ENCODE results near the gene ITPKB. TPM values are rescaled to one million over a fixed set of nuclear protein-coding genes. Genes with fewer than 3 reads are reported as not detected.

ITPKB gene
- total RNA-seq, 1 experiment from 2014 or later, result 0.07 TPM

- in situ Hi-C loops (cut with HindIII; ENCODE audit: low pct_unique_long_range_greater_than_20kb, low sequenced_read_pairs), result no loop called here
Observed at GRCh38 chr1:226697151-226697928, 41.7 kb downstream of the ITPKB start.

GRCh38 chr1:226696547-226696946, 42.5 kb downstream of the ITPKB start:
- in situ Hi-C loops (cut with HindIII; ENCODE audit: low pct_unique_long_range_greater_than_20kb, low sequenced_read_pairs), result no loop called here

More at GRCh38 chr1:226697151-226697928, 41.7 kb downstream of the ITPKB start:
- no peak for DNase-seq (ENCODE audit: low read depth)

GRCh38 chr1:226695335-226695900, 43.7 kb downstream of the ITPKB start:
- no peak for DNase-seq (ENCODE audit: low read depth)
- in situ Hi-C loops (cut with HindIII; ENCODE audit: low pct_unique_long_range_greater_than_20kb, low sequenced_read_pairs), result no loop called here

More at GRCh38 chr1:226696547-226696946, 42.5 kb downstream of the ITPKB start:
- no peak for DNase-seq (ENCODE audit: low read depth)

- no peak for DNase-seq (ENCODE audit: low read depth)
- in situ Hi-C loops (cut with HindIII; ENCODE audit: low pct_unique_long_range_greater_than_20kb, low sequenced_read_pairs), result no loop called here
Observed at GRCh38 chr1:226692823-226693222, 46.3 kb downstream of the ITPKB start.

- no peak for DNase-seq (ENCODE audit: low read depth)
- in situ Hi-C loops (cut with HindIII; ENCODE audit: low pct_unique_long_range_greater_than_20kb, low sequenced_read_pairs), result no loop called here
Observed at GRCh38 chr1:226692051-226692792, 46.9 kb downstream of the ITPKB start.

GRCh38 chr1:226691247-226691646, 47.8 kb downstream of the ITPKB start:
- in situ Hi-C loops (cut with HindIII; ENCODE audit: low pct_unique_long_range_greater_than_20kb, low sequenced_read_pairs), result no loop called here
- no peak for DNase-seq (ENCODE audit: low read depth)

GRCh38 chr1:226690460-226690982, 48.6 kb downstream of the ITPKB start:
- in situ Hi-C loops (cut with HindIII; ENCODE audit: low pct_unique_long_range_greater_than_20kb, low sequenced_read_pairs), result no loop called here
- DNase-seq (ENCODE audit: low read depth), result no peak

- DNase-seq (ENCODE audit: low read depth), result no peak
- in situ Hi-C loops (cut with HindIII; ENCODE audit: low pct_unique_long_range_greater_than_20kb, low sequenced_read_pairs), result no loop called here
Observed at GRCh38 chr1:226688808-226689207, 50.3 kb downstream of the ITPKB start.

- in situ Hi-C loops (cut with HindIII; ENCODE audit: low pct_unique_long_range_greater_than_20kb, low sequenced_read_pairs), result no loop called here
- no peak for DNase-seq (ENCODE audit: low read depth)
Observed at GRCh38 chr1:226688056-226688748, 50.9 kb downstream of the ITPKB start.

GRCh38 chr1:226687426-226687825, 51.7 kb downstream of the ITPKB start:
- DNase-seq (ENCODE audit: low read depth), result no peak
- in situ Hi-C loops (cut with HindIII; ENCODE audit: low pct_unique_long_range_greater_than_20kb, low sequenced_read_pairs), result no loop called here

- no peak for DNase-seq (ENCODE audit: low read depth)
- in situ Hi-C loops (cut with HindIII; ENCODE audit: low pct_unique_long_range_greater_than_20kb, low sequenced_read_pairs), result no loop called here
Observed at GRCh38 chr1:226686440-226687425, 52.3 kb downstream of the ITPKB start.

GRCh38 chr1:226685196-226685820, 53.8 kb downstream of the ITPKB start:
- DNase-seq (ENCODE audit: low read depth), result no peak
- in situ Hi-C loops (cut with HindIII; ENCODE audit: low pct_unique_long_range_greater_than_20kb, low sequenced_read_pairs), result no loop called here

GRCh38 chr1:226684026-226684425, 55.1 kb downstream of the ITPKB start:
- in situ Hi-C loops (cut with HindIII; ENCODE audit: low pct_unique_long_range_greater_than_20kb, low sequenced_read_pairs), result no loop called here
- no peak for DNase-seq (ENCODE audit: low read depth)

GRCh38 chr1:226682871-226683814, 55.9 kb downstream of the ITPKB start:
- in situ Hi-C loops (cut with HindIII; ENCODE audit: low pct_unique_long_range_greater_than_20kb, low sequenced_read_pairs), result no loop called here
- no peak for DNase-seq (ENCODE audit: low read depth)

- in situ Hi-C loops (cut with HindIII; ENCODE audit: low pct_unique_long_range_greater_than_20kb, low sequenced_read_pairs), result no loop called here
- DNase-seq (ENCODE audit: low read depth), result no peak
Observed at GRCh38 chr1:226681652-226682493, 57.2 kb downstream of the ITPKB start.

All from Caki2 (cell line).